Right lobe of liver (tissue), 6 donors: ENCODE measurements around the gene IKZF5. TPM values are rescaled to one million over a fixed set of nuclear protein-coding genes. Genes with fewer than 3 reads are reported as not detected.

ENCODE experiments used
- ATAC-seq, 4 donors: fragments of 200-7000 bp; cut with Tn5 transposase; one replicate each; pipeline ENCODE4 v1.9.1; 2020; ENCODE audit warnings: mild to moderate bottlenecking in 4 of 4, moderate library complexity in 4 of 4
- DNase-seq, 3 donors: peaks; one replicate each; pipeline ENCODE4 v3.0.0-alpha.2; 2020
- H3K27ac ChIP-seq, 3 donors: fragments of 200-600 bp; one replicate each; pipeline ENCODE4 v1.8.0; 2022
- H3K27me3 ChIP-seq, 2 donors: fragments of 200-600 bp; one replicate each; pipeline ENCODE4 v1.8.0; 2022
- H3K36me3 ChIP-seq, 4 donors: fragments of 200-600 bp; sonication (generic) in 1 of 4; one replicate each; pipeline versions ENCODE4 v1.5.1 to v1.8.0; 2017 to 2022; ENCODE audit warnings: control low read depth in 1 of 4
- H3K4me1 ChIP-seq, 4 donors: fragments of 200-600 bp; sonication (generic) in 1 of 4; one replicate each; pipeline versions ENCODE4 v1.5.1 to v1.8.0; 2017 to 2022; ENCODE audit warnings: control low read depth in 1 of 4
- H3K4me3 ChIP-seq, 3 donors: fragments of 200-600 bp; one replicate each; pipeline ENCODE4 v1.8.0; 2022
- H3K9me3 ChIP-seq, 4 donors: fragments of 200-600 bp; sonication (generic) in 1 of 4; one replicate each; pipeline versions ENCODE4 v1.5.1 to v1.8.0; 2017 to 2022; ENCODE audit warnings: control low read depth in 1 of 4
- POLR2A ChIP-seq: fragments of 450-650 bp; IDR thresholded peaks from one replicate; pipeline ENCODE4 v1.6.1; 2017; ENCODE audit warnings: antibody characterized with exemption, mild to moderate bottlenecking
- WGBS: methylation state at CpG from one replicate; pipeline ENCODE4 v1.1.6; 2018; ENCODE audit warnings: low coverage, low lambda C conversion rate; ENCODE audit not compliant: insufficient coverage; ENCODE audit errors: missing lambda C conversion rate; 5-methylcytosine and 5-hydroxymethylcytosine counted together
- intact Hi-C, 2 donors: fragments of 100-400 bp; cut with DNase I; formaldehyde crosslinking; loops; one replicate each; pipeline versions ENCODE4 v1.11.2 to v1.14.1; 2022
- total RNA-seq, 6 experiments: library from RNA; depleted of rRNA in 2 of 6; stranded (reverse); fragments of >200 nt in 2 of 6; fragmentation: NEBNext Ultra II Directional in 3 of 6; extraction: Animal tissue kit (Norgen Biotek cat#: 25700) in 3 of 6; gene quantifications; one replicate each; pipeline versions ENCODE4 v1.1.0 to v1.2.4, GENCODE V29; 2016 to 2023
- TF ChIP-seq, protein P1 (sequence below), 4 donors: fragments of 200-600 bp in 3 of 4; fragments of 450-650 bp in 1 of 4; IDR thresholded peaks; one replicate each; pipeline versions ENCODE4 v1.5.1 to v1.8.0; 2016 to 2022; ENCODE audit warnings: antibody characterized with exemption in 4 of 4, mild to moderate bottlenecking in 2 of 4
- donor health status: DM: no; HTN: yes; CAD: no.
- donor health status: DM: no; HTN: no; CAD: no.
- donor health status: DM: no; HTN: no; CAD: no.
- donor health status: DM: no; HTN: yes; CAD: no.
- donor health status: DM: no; HTN: yes; CAD: no.

The IKZF5 gene
- total RNA-seq, 6 experiments from 2014 or later: 4.1 to 15.8 (median 8.3) TPM

- Histone ChIP-seq H3K9me3 (no peaks in the 10 kb centered on the region), H3K4me3 (no peak overlapping the region), H3K36me3 (no peaks in the 10 kb centered on the region), H3K27me3 (no peaks in the 10 kb centered on the region), H3K27ac (no peak overlapping the region), H3K4me1 (no peaks in the 10 kb centered on the region)
- no peak for ATAC-seq
- WGBS: 75% methylated on average over 3 of the region's 3 CpGs
- no peak for TF ChIP-seq POLR2A
- TF ChIP-seq, protein P1, sequence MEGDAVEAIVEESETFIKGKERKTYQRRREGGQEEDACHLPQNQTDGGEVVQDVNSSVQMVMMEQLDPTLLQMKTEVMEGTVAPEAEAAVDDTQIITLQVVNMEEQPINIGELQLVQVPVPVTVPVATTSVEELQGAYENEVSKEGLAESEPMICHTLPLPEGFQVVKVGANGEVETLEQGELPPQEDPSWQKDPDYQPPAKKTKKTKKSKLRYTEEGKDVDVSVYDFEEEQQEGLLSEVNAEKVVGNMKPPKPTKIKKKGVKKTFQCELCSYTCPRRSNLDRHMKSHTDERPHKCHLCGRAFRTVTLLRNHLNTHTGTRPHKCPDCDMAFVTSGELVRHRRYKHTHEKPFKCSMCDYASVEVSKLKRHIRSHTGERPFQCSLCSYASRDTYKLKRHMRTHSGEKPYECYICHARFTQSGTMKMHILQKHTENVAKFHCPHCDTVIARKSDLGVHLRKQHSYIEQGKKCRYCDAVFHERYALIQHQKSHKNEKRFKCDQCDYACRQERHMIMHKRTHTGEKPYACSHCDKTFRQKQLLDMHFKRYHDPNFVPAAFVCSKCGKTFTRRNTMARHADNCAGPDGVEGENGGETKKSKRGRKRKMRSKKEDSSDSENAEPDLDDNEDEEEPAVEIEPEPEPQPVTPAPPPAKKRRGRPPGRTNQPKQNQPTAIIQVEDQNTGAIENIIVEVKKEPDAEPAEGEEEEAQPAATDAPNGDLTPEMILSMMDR (IDR thresholded peaks at IDR 0.05): no peak
- DNase-seq: no peak
- intact Hi-C loops: no loop called here
Observed at GRCh38 chr10:122974543-122975064, 34.0 kb downstream of the IKZF5 start.

GRCh38 chr10:122974023-122974422, 34.6 kb downstream of the IKZF5 start:
- WGBS: 51% methylated on average over 5 of the region's 5 CpGs
- no peak for TF ChIP-seq POLR2A
- TF ChIP-seq, protein P1 (IDR thresholded peaks at IDR 0.05): no peak
- DNase-seq: no peak

DNA sequence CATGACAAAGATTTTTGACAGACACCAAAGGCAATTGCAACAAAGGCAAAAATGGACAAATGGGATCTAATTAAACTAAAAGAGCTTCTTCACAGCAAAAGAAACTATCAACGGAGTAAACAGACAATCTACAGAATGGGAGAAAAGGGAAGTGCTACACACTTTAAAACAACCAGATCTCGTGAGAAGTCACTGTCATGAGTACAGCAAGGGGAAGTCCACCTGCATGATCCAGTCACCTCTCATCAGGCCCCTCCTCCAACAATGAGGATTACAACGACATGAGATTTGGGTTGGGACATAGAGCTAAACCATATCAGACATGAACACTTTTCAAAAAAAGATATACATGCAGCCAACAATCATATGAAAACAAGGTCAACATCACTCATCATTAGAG, 39.9 kb downstream of the IKZF5 start:
- H3K27ac ChIP-seq: no peak overlapping the region

More at GRCh38 chr10:122974023-122974422, 34.6 kb downstream of the IKZF5 start:
- intact Hi-C loops: no loop called here
- no peaks in the 10 kb centered on the region for H3K9me3 ChIP-seq
- H3K4me3 ChIP-seq: no peak overlapping the region
- ATAC-seq: peak in 2 of 4 donors; percentile 26 to 33
- no peak overlapping the region for H3K27ac ChIP-seq
- no peaks in the 10 kb centered on the region for H3K36me3 ChIP-seq
- H3K4me1 ChIP-seq: no peaks in the 10 kb centered on the region
- no peaks in the 10 kb centered on the region for H3K27me3 ChIP-seq

GRCh38 chr10:122966879-122967278, 41.7 kb downstream of the IKZF5 start:
- no peak for ATAC-seq
- no peaks in the 10 kb centered on the region for H3K9me3 ChIP-seq

More for the DNA sequence above, 39.9 kb downstream of the IKZF5 start:
- 65% methylated on average over 3 of the region's 3 CpGs for WGBS
- Histone ChIP-seq H3K9me3 (no peaks in the 10 kb centered on the region), H3K36me3 (no peaks in the 10 kb centered on the region), H3K4me1 (no peaks in the 10 kb centered on the region), H3K4me3 (no peak overlapping the region), H3K27me3 (no peaks in the 10 kb centered on the region)
- TF ChIP-seq, protein P1 (IDR thresholded peaks at IDR 0.05): no peak
- TF ChIP-seq POLR2A: no peak
- DNase-seq: no peak
- ATAC-seq: no peak
- intact Hi-C loops: no loop called here

More at GRCh38 chr10:122966879-122967278, 41.7 kb downstream of the IKZF5 start:
- TF ChIP-seq, protein P1 (IDR thresholded peaks at IDR 0.05): no peak
- TF ChIP-seq POLR2A: no peak
- Histone ChIP-seq H3K27ac (no peak overlapping the region), H3K4me1 (no peaks in the 10 kb centered on the region), H3K27me3 (no peaks in the 10 kb centered on the region), H3K4me3 (no peak overlapping the region), H3K36me3 (no peaks in the 10 kb centered on the region)
- intact Hi-C loops: no loop called here
- DNase-seq: no peak
